GM21717 (cell line): ENCODE data around the gene STK38.
"Not testable (repeated sequence)": the region's sequence is repeated elsewhere in the genome, so short reads cannot be mapped to it uniquely, and the experiment has no call there.

Source experiments
- ATAC-seq: cut with Tn5 transposase; IDR thresholded peaks from one replicate; pipeline ENCODE4 v1.9.1; 2021; ENCODE audit warnings: mild to moderate bottlenecking, moderate library complexity; ENCODE audit not compliant: unreplicated experiment

STK38 gene

DNA sequence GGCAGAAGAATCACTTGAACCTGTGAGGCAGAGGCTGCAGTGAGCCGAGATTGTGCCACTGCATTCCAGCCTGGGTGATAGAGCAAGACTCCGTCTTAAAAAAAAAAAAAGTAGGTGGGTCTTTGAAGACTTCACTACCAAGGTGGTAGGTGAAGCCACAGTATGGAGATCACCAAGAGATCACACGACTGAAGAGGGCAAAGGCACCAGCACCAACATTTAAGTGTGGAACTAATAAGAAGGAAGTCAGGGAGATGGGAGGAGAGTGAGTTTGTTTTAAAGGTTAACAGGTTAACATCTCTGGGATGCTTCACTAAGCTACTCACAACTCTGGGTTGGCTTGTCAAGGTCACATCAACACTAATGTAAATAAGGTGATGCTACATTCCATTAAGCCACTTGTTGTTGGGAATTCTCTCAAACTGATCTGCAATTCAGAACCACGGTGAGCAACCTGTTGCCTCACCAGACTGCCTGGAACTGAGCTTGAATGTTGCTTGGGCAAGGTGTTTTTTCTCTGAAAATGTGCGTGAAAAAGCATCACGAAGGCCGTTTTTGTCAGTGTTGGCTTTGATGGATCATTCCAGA is 55.8 kb downstream of the STK38 start:
- no peak for ATAC-seq

GRCh38 chr6:36489426-36489825 is 57.9 kb downstream of the STK38 start:
- ATAC-seq = no peak

DNA sequence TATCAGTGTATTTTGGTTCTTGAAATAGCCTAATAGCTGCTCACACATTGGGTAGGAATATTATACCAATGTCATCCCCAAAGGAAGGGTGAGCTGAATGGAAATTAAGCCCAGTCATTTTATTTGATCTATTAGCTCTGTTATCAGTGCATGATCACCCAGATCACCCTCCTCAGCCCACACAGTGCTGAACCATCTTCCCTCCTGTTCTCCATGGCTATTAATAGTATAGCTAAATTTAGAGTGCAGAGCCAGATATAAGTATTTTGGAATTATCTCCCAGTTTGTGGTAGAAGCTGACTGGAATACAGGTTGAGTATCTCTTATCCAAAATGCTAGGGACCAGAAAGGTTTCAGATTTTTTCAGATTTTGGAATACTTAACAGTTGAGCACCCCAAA is 59.1 kb downstream of the STK38 start:
- ATAC-seq = no peak

GRCh38 chr6:36487698-36488097 is 59.6 kb downstream of the STK38 start:
- ATAC-seq = no peak

DNA sequence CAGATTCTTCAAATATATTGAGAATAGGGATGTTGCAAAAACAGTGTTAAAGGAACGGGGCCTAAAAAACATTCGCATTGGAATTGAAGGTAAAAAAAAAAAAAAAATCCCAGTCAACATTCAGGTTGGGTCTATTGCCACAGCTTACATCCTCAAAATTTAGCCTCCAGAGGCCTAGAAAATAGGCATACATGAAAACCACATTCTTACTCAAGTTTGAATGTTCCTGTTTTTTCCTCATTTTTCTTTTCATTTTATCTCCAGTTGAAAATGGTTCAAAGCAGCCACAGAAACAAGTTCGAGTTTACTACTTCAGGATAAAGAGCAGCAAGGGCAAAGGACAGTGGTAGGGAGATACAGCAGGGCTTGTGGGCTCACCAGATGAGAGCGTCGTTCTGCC is 62.5 kb downstream of the STK38 start:
- no peak for ATAC-seq

DNA sequence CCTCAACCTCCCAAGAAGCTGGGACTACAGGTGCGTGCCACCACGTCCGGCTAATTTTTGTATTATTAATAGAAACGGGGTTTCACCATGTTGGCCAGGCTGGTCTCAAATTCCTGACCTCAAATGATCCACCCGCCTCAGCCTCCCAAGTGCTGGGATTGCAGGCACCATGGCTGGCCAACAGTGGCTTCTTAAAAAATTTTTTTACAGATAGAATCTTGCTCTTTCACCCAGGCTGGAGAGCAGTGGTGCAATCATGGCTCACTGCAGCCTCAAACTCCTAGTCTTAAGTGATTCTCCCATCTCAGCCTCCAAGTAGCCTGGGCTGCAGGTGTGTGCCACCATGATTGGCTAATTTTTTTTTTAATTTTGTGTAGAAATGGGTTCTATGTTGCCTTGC is 64.0 kb downstream of the STK38 start:
- ATAC-seq = not testable (repeated sequence)

DNA sequence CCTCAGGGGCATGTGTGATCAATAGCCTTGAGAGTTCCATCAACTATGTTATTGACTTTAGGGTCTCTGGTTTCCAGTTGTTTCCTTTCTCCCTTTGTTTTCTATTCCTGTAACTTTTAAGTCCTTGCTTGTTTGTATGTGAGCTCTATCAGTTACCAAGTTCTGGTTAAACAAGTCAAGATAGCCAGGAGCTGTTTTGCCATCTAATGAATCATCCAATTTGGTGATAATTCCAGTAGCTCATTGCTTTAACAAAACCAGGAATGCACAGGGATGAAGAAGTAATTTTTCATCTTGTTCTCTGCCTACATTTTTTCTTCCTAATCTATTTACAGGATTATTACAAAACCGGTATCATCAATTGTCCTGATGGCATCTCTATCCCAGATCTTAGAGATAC is 68.0 kb downstream of the STK38 start:
- no peak for ATAC-seq

- ATAC-seq = no peak
These were observed 69.2 kb downstream of the STK38 start for GRCh38 chr6:36478051-36478526.

DNA sequence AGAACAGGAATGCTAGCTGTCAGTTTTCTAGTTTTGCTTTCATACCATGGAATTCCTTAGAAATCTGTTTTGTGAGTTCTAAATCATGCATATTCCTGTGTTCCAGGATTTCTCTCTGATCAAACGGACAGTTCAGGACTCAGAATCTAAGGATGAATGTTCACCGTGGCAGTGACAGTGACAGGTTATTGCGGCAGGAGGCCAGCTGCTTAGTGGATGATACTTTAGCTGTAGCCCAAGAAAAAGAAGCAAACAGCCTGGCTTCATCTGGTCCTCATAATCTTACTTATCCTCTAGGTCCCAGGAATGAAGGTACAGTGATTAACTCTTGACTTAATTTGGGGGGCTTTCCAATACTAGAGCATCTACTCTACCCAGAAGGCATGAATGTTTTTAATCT is 77.3 kb downstream of the STK38 start:
- ATAC-seq = no peak

GRCh38 chr6:36469148-36469661 is 78.1 kb downstream of the STK38 start:
- ATAC-seq = no peak

DNA sequence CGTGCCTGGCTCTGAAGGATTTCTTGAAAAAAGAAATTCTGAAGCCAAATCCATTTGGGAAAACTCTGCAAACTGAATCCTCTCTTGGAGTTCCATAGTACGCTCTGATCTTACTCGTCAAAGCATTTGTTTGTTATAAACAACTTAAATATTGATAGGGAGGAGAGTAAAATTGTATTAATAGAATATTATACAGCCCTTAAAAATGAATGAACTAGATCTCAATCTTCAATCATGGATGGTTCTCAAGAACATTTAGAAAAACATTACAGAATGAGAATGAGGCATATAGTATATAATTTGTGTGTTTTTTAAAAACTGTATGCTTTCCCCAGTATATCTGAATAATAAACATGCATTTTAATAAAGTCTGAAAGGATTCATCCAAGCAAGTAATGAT is 79.7 kb downstream of the STK38 start:
- no peak for ATAC-seq

- ATAC-seq = no peak
These were observed 83.0 kb downstream of the STK38 start for GRCh38 chr6:36464233-36464632.

DNA sequence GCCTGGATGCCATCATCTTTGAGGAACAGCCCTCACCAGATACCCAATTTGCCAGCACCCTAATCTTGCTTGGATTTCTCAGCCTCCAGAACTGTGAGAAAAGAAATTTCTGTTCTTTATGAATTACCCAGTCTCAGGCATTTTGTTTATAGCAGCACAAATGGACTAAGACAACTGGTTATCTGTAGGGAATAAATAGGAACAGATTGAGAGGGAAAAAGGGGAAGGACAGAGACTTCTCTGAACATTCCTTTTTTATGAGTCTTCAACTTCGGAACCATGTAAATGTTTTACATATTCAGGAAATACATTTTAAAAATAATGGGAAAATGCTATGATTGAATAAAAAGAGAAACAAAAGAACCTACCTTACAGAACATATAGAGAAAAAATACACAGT is 83.6 kb downstream of the STK38 start:
- no peak for ATAC-seq

GRCh38 chr6:36461646-36462045 is 85.6 kb downstream of the STK38 start:
- ATAC-seq = no peak

DNA sequence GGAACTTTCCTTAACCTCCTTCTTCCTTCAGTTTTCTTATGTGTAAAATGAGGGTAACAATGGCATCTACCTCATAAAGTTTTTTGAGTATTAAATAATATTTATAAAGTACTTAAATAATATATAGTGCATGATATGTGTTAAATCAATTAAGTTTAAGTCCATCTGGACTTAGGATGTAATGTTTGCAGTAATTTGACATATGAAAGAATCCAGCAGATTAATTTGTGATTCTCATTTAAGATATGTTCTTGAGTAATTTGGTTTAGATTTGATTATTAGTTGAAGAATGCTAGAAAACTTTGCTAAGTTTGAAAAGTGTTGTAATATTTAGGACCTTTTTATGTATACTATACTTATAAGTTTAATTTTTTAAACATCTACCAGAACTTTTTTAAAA is 86.4 kb downstream of the STK38 start:
- no peak for ATAC-seq

- no peak for ATAC-seq
These were observed 87.8 kb downstream of the STK38 start for GRCh38 chr6:36459501-36459900.

DNA sequence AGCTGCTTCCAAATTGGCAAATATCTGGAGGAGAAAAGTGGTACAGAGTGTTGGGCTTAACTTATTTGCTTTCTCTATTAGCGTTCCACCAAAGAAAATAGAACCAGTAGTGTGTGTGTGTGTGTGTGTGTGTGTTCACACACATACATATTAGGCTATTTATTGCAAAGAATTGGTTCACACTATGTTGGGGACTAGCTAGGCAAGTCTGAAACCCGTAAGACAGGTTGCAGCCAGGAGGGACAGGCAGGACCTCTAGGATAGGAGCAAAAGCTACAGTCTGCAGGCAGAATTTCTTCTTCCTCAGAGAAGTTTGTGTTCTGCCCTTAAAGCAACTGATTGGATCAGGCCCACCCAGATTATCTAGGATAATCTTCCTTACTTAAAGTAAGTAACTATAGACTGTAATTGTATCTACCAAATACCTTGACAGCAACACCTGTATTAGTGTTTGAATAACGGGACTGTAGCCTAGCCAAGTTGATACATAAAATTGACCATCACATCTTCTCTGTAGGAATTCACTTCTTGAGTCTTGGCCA is 91.7 kb downstream of the STK38 start:
- no peak for ATAC-seq

- not testable (repeated sequence) for ATAC-seq
These were observed 94.4 kb downstream of the STK38 start for GRCh38 chr6:36452897-36453296.

DNA sequence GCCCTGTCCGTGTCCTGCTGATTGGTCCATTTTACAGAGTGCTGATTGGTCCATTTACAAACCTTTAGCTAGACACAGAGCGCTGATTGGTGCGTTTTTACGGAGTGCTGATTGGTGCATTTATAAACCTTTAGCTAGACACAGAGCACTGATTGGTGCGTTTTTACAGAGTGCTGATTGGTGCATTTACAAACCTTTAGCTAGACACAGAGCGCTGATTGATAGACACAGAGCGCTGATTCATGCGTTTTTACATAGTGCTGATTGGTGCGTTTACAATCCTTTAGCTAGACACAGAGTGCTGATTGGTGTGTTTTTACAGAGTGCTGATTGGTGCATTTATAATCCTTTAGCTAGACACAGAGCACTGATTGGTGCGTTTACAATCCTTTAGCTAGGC is 98.1 kb downstream of the STK38 start:
- ATAC-seq = not testable (repeated sequence)

DNA sequence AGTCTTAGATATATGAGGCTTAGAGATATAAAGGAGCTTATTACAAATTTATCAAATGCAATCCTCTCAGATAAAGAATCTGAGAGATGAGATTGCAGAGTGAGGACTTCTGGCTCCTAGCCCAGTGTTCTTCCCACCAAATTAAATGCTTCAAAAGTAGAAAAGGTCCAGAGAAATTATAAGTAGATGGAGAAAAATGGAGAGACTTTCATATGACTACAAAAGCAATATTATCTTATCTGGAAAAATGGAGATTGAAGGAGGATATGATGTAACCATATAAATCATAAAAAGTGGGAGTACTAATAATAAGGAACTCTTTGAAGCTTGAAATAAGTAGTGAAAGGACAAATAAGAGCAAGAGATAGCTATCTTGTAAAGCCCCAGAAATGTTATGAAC is 101.7 kb downstream of the STK38 start:
- no peak for ATAC-seq

GRCh38 chr6:36444470-36444869 is 102.8 kb downstream of the STK38 start:
- no peak for ATAC-seq
